ENCODE results near the gene DEXI.

The DEXI gene

DNA sequence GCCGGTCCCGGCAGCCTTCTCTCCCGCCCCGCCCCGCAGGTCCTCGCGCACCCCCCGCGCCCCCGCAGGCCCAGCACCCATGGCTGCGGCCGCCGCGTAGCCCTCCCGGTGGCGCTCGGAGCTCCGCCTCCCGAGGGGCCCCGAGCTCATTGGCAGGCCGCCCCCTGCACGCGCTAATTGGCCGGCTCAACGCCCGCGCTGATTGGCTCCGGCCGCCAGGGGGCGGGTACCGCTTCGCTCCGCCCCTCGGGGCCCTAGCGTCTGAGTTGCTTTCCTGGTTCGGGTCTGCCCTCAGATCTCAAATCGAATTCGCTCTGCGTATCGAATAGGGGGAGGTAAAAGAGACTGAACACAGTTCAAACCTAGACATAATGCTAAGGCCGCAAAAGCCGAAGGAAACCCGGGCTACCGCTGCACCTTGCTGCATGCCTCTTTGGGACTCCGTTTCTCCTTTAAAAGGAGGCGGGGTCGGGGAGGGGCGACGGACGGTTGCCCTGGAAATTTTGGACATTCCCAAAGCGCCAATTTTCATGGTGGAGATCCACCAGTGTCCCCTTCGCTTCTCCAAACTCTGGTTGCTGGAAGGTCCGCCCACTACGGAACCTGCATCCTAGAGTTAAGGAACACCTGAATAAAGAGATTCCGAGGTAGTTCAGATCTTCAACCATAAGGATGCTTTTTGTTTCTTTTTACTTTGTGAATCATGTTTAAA, at the start of gene DEXI:
DEXI (minus strand) TSS at position 117 of the 712 bp plus-strand sequence. CDS start 463 bp downstream, outside the sequence.
- DNase-seq (ENCODE audit: low read depth) = peak; percentile 79

DNA sequence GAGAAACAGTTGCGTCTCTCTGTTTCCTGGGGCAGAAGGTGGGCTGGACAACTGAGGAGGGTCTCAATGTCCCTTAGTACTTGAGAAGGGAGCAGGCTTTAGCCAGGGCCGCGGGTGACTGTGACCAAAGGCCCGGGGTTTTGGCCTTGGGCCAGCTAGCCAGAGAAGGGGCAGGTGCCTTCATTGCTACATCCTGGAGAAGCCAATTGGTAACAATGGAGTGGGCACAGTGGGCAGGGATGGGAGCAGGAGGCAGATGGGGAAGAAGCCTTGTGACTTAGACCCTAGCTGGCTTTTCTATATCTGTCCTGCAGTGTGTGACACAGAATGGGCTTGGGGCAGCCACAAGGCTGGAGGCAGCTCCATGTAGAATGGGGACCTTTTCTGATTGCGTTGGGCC, 48.1 kb upstream of the DEXI start:
- no peak for DNase-seq (ENCODE audit: low read depth)

DNA sequence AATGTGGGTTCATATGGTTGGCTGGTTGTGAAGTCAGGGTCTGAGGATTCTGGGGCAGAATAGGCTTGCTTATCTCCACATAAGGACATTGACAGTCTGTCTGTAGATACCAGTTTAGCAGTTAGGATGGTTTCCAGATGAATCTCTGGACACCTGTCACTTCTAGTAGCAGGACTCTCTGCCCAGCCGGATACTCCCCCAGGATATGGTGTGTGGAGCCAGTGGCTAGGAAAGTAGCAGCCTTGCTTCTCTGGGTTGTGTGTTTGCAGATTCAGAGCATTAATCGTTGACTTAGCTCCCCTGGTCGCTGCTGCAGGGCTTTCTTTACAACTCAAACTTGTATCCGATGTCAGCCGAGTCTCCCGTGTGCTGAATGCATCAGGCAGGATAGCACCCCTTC, 47.3 kb upstream of the DEXI start:
- no peak for DNase-seq (ENCODE audit: low read depth)

DNA sequence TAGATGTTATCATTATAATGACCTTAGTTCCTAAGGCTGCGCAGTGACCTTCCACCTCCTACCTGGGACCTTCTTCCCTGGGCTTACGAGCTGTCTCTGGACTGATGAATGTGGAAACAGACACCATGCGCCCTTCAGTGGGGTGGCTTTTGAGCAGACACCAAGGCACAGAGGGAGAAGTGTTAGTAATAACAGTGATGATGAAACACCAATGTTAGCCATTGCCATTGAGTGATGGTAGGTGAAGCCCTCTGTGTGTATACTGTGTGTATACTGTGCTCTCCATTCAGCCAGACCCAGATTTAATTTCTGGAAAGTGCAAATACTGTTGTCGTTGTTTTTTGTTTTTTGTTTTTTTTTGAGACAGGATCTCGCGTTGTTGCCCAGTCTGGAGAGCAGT, 46.6 kb upstream of the DEXI start:
- DNase-seq (ENCODE audit: low read depth) = no peak

DNA sequence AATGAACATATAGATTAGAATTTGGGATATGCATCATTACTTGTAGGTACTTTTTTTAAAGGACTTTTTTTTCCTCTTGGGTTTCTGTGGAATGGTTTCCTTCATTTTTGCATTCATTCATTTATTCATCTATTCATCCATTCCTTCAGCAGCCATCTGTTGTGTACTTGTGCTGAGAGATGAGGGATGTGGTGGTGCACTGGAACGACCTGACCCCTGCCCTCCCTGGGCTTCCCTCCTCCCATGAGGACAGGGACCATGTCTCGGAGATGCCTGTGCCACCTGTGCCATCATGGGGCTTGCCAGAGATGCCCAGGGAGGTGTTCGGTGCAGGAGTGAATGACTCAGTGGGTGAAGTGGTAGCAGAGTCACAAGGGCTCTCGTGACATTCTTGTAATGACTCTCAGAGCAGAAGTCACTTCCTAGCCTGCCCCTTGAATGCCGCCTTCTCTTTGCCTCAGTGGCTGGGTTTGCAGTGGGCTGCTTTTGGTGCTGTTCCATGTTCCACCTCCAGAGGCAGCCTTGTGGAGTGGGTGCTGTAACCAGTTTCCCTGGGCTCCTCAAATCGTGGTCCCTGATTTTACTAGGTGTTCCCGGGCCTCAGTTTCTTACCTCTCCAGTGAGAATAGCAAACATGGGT, 46.0 kb upstream of the DEXI start:
- DNase-seq (ENCODE audit: low read depth) = no peak

DNA sequence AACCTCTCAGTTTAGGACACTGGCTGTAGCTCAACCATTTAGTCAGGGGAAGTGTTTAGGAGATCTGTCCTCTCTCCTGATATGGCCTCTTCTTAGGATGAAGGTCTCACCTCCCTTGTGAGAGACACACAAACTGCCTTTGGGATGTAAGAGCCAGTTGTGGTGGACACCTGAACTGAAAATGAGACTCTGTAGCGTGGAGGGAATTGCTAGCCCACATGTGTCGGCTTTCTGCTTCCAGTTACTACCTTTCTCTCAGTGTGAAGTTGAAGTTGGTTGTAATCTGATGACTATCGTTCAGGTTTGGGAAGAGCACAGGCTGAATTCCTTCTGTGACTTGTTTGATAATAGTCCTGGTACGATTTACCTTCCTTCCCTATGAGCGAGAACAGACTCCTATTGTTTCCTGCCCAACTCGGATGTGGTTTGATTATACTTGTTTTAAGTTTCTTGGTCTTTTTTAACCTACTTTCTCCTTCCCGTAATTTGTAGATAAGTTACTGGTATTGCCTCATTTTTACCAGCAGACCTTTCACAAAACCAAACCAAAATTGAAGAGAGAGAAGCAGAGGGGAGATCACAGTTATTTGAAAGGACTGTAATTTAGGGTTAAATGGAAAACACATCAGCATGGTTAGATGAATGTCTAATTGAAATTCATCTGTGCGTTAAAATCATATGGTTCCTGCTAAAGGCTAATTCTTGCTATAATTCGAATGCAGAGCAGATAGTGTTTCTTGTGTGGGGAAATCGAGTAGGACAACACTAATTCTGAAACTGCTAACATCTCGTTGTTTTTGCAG, 45.3 kb upstream of the DEXI start:
- no peak for DNase-seq (ENCODE audit: low read depth)

DNA sequence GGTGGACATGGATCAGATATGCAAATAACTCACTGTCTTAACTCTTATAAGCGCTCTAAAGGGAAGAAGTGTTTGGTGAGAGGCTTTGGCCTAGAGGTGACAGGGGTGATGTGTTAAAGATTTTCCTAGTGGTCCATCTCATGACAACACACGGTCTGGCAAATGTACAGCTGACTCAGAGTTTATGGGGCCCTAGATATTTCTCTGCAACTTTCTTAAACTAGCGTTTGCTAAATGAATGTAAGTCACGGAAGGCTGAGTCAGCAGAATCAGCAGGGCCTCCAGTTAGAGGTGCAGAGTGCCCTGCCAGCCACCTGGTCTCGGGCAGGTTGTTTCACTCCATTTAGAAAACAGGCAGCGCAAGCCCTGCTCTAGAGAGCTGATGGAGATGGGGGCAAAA, 42.2 kb upstream of the DEXI start:
- peak; percentile 82 for DNase-seq (ENCODE audit: low read depth)

DNA sequence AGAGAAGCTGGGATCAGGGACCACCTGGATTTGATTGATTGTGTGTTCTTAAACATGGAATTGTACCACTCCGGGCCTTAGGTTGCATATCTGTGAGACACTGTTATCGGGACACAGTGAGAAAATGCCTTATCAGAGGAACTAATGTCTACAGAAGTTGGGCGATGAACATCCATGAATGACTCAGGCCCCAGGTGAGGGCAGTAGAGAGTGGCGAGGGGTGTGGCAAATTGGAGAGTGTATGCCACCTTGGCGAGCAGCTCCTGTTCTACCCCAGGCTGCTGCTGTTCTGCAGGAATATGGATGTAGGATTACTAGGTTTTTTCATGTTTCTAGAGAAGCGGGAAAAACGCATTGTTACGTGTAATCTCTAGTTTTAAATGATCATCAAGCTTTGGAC, 40.9 kb upstream of the DEXI start:
- no peak for DNase-seq (ENCODE audit: low read depth)

DNA sequence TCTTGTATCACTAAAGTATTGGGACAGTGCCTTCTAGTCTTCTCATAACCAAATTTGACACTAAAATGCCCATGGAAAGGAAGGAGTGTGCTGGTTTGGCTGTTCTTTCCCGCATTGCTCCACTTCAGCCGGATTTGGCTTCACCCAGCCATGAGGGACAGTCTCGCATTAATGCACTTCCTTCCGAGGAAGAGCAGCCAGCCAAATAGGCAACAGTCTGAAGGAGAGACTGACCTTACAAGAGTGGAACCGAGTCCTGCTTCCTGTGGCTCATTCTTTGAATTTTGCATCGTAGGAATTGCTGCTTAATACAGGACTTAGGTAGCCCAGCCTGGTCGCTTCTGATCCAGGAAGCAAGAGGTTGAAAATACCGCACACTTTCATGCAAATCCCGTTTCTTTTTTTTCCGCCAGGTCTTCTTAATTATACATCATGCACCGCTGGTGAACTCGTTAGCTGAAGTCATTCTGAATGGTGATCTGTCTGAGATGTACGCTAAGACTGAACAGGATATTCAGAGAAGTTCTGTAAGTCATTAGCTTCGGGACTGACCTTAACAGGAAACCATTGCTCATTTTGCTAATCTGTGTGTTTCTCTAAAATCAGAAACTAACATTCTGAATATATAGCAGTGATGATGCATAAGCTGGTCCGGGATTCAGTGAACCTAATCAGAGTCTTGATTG, 40.3 kb upstream of the DEXI start:
- no peak for DNase-seq (ENCODE audit: low read depth)

DNA sequence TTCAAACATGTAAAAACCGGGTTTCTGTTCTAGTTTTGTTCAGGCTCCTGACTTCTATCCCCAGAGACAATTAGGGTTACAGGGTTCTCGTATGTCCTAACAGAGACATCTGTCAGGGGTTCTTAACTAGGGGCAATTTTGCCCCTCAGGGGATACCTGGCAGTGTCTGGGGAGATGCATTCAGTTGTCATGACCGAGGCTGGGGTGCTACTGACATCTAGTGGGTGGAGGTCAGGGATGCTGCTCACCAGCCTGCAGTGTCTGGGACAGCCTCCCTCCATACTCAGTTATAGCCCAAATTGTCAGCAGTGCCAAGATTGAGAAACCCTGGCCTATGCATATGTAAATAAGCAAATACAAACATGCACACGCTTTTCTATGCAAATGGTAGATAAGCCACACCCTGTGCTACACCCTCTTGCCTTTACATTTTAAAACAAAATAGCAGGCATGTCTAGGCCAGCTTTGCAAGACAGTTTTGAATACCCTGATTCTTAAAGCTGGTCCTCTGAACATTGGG, 39.5 kb upstream of the DEXI start:
- no peak for DNase-seq (ENCODE audit: low read depth)

DNA sequence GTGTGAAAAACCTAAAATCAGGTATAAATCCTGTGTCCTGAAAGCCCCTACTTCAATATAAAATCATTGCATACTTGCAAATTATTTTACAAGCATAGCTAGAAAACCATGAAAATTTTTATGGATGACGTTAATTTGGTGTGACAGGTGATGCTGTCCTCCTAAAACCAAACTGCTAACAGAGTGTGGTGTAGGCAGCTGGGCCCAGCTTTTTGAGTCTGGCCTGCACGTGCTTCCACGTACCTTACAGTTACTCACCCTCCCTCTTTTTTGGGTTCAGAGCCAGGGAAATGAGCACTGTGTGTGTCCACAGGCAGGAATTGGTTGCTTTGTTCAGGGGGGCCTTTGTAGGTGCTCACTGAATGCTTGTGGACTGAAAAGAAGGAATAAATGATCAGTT, 38.5 kb upstream of the DEXI start:
- DNase-seq (ENCODE audit: low read depth) = no peak

DNA sequence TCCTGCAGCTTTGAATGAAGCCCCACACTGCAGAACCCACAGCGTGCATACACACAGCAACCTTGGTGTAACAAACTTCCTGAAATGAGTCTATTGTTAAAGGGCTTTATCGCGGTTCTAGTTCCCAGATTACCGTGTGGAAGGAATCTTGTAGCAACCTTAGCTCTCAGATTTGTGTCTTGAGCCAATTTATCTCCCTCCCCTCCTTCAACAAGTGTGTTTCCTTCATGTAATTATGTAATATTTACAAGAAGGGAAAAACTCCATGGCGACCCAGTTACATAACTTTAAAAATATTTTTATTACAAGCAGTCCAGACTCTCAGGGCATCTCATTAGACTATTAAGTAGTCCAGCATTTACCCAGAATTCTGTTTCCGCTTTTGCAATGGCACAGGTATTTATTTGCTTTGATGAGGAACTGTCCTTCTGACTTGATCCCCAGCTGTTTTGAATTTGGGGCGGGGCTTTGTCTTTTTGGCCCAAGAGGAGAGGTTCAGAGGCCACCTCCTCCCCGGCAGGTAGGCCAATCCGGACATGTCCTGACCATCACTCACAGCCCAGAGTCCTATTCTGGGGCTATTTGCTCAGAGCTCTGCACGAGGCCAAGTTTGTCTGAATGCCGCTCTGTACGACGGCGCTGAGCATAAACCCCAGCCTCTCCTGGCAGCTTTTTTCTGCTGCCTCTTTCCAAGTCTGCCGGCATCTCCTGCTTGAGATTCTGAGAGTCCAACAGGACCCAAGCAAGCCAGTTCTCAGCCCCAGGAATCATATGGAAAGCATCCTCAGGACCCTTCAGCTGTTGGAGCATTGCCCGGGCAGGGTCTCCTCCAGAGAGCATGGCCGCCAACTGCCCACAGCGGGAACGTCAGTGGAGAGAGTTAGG, 37.7 kb upstream of the DEXI start:
- peak; percentile 34 for DNase-seq (ENCODE audit: low read depth)

DNA sequence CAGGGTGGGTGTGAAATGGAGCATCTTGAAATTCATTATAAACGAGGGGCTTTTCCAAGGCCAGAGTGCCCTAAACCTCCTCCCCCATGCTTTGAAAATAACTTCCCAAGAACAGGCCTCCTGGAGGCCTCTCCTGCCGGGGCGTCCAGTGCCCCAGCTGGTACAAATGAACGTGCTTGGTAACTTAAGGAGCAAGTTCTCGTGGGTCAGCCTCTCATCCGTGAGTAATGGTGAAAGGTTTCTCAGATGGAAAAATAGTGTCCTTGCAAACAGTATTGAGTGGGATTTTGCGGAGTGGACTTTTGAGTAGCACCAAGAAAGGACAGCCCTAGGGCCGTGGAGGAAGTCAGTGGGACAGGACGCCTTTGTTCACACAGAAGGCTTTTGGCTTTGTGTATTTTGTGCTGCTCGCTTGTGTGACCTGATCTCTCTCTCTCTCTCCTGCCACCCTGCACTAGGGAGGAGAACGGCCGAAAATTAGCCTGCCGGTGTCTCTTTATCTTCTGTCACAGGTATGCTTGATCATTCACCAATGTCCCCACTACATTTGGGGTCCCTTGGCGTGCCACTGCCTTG, 36.7 kb upstream of the DEXI start:
- no peak for DNase-seq (ENCODE audit: low read depth)

DNA sequence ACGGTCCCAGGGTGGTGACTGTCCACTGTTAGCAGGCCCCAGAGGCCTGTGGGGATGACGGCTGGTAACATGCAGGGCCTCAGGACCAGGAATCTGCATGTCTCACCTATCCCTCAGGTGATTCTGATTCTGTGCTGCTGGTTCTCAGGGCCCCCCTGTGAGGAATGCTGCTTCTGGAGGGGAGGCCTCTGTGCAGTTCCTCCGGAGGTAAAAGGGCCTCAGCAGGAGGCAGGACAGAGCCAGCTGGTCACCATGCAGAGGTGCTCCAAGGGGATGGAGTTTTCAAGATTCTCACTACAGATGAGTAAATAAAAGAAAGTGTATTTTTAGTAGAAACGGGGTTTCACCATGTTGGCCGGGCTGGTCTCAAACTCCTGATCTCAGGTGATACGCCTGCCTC, 35.9 kb upstream of the DEXI start:
- DNase-seq (ENCODE audit: low read depth) = no peak

DNA sequence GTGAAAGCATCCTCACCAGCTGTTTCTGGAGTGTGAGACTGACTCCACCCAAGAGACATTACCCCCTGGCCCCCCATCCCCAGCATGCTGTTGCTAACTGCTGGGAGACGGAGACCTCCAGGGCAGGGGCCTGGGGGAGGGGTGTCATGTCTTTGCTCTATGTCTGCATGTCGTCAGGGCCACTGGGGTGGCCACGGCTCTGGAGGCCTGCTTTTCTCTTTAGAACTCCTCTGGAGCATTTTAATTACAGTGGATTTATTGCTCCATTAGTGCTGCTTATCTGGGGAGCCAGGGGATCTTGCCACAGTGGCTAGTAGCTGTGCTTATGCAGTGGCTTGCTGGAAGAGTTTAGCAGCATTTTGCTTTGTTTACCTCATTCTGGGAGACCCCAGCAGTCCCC, 34.4 kb upstream of the DEXI start:
- no peak for DNase-seq (ENCODE audit: low read depth)

DNA sequence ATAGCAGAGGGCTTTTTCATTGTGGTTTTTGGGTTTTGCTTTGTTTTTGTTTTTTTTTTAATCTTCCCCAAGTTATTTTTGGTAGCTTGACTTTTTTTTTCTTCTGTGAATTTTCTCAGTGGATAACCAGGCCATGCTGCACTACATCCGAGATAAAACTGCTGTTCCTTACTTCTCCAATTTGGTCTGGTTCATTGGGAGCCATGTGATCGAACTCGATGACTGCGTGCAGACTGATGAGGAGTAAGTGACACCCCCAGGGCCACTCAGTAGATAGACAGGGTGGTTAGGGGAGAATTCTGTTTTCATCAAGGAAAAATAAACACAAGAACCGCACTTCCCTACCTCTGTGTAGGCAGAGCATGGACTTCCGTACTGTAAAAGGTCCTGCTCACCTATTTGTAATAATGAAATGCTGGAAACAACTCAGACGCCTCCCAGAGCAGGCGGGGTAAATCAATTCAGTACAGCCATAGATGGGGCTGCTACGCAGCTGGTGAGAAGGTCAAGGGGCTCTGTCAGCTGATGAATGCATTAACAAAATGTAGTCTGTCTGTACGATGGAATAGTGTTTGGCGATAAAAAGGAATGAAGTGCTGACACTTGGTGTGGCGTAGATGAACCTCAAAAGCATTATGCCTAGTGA, 30.7 kb upstream of the DEXI start:
- DNase-seq (ENCODE audit: low read depth) = no peak

DNA sequence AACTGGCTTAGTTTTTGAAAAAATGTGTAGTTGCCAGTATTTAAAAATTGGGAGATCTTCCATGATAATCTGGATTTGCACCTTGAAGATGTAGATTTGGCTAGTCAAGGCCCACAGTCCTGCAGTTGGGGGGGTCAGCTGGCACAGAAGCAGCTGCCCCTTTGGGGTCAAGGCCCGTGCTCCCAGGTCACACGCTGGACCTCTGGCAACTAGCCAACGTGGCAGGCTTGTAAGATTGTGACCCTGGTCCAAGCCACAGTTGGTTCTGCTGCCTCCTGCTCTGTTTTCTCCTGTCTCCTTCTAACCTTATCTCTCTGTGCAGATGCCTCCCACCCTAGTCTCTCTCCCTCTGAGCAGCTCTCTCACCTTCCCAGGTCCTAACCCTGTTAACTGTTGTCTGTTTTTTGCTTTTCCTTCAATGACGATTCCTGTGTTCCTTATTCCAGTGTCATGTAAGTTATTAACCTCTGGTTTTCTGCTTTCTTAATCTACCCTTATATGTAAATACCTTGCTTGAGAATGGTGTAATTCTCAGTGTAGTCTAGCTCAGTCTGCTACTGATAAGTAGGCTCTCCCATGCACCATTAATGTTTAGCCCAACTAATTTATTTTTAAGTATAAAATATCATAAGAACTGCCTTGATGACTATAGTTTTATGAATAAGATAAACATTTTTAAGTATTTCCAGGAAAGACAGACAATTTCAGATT, 30.0 kb upstream of the DEXI start:
- no peak for DNase-seq (ENCODE audit: low read depth)

DNA sequence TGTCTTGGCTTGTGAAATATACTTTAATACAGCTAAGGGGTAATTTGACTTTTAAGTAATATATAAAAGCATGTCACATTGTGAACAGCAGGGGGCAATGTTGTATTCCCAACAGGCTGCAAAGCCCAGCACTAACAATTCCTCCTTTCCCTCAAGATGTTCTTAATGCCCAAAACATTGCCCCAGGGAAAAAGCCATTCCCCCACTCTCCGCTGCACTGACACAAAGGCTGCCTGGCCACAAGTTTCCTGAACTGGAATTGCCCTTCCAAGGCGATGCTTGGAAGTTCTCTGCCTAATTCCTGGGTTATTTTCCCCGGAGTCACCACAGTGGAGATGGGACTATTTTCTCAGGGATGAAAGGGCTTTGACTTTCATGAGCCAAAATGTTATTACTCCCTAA, 29.3 kb upstream of the DEXI start:
- peak; percentile 88 for DNase-seq (ENCODE audit: low read depth)

DNA sequence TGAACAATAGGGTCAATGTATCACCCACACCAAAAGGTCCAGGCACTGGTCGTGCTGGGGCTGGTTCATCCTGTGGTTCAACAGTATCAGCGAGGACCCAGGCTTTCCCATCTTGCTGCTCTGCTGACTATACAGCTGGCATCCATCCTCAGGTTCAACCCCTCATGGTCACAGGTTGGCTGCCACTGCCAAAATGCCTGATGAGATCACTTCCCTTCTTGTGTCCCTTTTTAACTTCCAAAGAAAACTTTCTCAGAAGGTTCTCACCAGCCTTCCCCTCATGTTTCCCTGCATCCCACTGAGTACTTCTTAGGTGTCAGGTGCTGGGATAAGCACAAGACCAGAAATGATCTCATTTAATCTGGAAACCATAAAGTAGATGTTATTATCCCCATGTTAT, 27.8 kb upstream of the DEXI start:
- DNase-seq (ENCODE audit: low read depth) = no peak

DNA sequence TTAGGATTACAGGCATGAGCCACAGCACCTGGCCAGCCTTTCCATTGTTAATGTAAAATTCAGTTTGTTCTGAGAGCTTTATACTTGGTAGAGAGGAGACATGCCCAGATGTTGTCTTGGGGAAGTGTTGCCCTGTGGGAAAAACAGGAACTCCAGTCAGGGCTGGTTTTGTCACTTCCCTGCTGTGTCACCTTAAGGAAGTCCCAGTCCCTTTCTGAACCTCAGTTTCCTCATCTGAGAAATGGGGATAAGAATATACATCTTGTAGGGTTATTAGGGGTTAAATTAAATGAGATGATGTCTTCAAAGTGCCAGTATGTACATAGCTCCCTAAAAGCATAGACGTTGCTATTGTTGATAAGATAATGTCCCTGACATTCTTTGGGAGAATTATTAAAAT, 27.3 kb upstream of the DEXI start:
- DNase-seq (ENCODE audit: low read depth) = no peak
